Medulla oblongata (tissue), 1 donor: ENCODE measurements around the gene FLOT1.

Source experiments
- DNase-seq: peaks from one replicate; pipeline ENCODE4 v3.0.0-alpha.2; 2015; ENCODE audit errors: extremely low spot score

The FLOT1 gene

DNA sequence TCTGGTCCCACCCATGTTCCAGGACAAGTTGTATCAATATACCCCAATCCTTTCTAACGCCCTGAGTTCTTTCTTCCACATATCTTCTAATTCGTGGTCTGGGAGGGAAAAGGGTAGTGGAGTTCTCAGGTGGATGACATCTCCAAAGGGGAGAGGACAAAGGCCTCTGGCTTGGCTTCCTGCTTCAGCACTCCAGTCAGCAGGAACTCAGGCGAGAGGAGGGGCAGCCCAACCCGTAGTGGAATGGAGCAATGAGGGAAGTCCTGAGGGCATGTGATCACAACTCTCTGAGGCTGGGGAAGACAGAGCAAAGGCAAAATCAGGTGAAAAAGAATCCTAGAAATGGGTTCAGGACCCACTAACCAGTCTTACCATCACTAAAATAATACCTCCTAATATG lies 42.1 kb downstream of the FLOT1 start:
- DNase-seq: no peak

DNA sequence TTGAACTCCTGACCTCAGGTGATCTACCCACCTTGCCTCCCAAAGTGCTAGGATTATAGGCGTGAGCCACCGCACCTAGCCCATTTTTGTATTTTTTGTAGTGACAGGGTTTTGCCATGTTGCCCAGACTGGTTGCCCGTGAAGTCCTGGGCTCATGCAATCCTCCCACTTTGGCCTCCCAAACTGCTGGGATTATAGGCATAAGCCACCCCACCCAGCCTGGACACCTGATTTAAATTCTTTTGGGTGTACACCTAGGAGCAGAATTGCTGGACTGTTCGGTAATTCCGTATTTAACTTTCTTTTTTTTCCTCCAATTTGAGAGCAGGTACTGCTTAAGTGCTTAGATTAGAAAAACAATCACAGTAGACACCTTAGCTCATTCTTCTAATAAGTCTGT lies 46.1 kb downstream of the FLOT1 start:
- no peak for DNase-seq

DNA sequence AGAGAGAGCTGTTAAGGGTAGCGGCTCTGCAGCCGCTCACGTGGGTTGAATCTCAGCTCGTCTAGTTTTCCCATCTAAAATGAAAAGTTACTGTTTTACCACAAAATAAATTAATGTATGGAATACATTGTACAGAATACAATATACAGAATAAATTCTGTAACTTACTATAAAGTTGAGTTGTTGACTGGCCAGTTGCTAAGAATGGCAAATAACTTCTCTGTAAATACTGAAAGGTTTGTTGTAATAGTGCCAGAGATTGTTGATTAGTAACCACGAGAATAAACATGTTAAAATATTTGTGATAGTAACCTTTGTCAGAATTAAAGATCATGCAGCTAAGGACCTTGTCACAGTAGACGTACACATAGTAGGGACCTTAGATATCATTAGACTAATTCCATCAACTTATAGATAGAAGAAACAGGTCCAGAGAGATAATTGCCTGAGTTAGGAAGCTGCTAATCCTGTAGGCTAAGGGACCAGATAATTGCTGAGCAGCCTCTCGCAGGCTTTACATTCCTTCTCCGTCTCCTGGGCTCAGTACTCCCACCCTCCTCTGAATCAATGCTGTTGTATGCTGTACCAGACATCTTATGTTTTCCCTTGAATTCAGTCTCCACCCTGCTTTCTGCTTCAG lies 51.2 kb downstream of the FLOT1 start:
- no peak for DNase-seq

DNA sequence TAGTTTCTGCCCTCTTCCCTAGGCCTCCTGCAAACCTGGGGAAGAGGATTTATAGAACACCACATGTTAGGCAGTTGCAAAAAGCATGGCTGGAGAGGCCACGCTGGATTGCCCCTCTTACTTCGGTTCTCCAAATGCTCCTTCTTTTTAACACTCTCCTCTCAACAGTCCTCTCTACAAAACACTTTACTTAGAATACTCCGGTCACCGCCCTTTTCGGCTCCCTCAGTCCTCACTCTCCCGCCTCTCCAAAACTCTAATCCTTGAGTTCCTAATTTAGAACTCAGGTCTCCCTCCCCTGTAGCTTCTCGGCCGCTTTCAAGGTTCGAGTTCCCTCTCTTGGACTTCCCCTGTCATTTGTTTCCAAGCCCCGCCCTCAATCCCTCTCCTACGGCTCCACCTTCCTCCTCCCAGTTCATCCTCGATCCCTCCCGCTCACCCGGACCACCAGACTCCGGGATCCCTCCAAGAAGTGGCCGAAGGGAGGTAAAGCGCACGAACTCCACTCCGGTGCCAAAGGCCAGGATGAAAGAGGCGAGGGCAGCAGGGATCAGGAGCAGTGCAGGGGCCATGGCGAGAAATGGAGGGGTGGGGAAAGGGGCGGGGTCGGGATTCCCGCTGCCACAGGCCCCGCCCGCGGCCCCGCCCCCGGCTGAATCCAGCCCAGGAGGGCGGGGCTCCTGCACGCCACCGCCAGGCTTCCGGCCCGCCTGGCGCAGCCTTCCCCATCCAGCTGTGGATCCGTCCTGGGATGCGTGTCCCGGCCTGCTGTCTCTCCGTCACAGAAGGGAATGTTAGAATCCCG lies 51.9 kb downstream of the FLOT1 start, which contains the start of gene NRM:
TSS of gene NRM (minus strand) at position 582 of the 805 bp plus-strand sequence. CDS start at position 572, 10 bp downstream.
- DNase-seq: peak; percentile 86

DNA sequence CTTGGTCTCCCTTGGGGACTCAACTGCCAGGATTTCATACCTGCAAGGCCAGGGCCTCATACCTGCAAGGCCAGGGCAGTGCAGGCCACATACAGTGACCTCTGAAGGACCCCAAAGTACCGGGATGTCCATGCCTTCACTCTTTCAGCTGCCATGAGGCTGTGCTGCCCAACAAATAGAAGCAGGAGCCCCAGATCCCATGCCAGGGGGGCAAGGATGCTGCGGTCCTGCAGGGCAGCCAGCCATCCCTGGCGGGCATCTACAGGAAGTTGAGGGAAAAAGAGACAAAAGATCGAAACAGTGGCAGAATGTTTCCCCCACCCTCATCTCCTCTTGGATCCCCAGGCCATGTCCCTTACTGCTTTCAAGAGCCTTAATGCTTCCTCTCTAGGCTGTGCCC lies 52.5 kb downstream of the FLOT1 start:
- no peak for DNase-seq

DNA sequence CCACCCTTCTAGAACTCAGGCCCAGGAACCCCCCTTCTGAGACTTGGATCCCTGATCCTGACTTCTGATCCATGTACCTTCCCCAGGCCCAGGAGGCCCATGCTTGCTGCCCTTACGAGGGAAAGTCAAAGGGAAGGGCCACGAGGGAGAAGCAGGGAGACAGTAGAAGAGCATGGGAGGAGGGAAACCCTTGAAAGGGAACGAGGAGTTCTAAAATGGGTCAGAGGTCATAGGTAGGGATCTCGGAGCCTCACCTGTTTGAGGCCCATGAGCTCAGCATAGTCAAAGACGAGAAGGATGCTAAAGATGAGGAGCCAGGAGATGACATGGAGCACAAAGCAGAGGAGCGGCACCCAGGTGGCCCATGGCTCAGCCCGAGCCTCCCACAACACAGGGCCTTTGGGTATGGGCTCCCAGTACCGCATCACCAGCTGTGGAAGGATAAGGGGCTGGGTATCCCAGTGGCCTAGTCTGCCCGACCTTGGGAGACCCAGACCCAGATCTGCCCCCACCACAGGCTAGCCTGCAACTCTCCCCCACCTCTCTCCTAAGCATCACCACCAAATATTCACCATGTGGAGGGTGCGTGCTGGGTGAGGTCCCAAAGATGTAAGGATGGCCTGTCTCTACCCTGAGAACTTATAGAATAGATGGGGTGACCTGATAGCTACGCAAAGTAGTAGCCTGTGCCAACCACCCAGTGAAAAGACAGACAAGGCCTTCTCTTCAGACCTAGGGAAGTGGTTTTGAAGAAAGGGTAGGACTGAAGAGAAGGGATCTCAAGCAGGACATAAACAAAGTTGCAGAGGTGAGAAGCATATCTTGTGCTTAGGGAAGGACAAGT lies 53.2 kb downstream of the FLOT1 start:
- no peak for DNase-seq

DNA sequence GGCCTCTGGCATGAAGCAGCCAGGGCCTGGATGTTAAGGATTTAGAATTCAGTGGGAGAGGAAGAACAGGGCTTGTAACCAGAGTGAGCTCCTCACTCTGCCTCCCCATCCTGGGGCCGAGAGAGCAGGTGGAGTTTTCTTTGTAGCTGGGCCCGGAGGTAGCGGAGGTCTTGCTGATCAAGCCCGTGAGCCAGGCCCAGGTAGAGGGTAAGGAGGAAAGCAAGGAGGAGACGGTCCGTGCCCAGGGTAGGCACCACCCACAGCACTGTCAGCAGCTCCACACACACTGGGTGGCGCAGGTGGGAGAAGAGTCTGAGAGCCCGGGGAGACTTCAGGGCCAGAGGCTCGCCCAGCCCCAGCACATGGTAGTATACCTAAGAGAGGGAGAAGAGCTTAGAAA lies 53.9 kb downstream of the FLOT1 start:
- DNase-seq: no peak

DNA sequence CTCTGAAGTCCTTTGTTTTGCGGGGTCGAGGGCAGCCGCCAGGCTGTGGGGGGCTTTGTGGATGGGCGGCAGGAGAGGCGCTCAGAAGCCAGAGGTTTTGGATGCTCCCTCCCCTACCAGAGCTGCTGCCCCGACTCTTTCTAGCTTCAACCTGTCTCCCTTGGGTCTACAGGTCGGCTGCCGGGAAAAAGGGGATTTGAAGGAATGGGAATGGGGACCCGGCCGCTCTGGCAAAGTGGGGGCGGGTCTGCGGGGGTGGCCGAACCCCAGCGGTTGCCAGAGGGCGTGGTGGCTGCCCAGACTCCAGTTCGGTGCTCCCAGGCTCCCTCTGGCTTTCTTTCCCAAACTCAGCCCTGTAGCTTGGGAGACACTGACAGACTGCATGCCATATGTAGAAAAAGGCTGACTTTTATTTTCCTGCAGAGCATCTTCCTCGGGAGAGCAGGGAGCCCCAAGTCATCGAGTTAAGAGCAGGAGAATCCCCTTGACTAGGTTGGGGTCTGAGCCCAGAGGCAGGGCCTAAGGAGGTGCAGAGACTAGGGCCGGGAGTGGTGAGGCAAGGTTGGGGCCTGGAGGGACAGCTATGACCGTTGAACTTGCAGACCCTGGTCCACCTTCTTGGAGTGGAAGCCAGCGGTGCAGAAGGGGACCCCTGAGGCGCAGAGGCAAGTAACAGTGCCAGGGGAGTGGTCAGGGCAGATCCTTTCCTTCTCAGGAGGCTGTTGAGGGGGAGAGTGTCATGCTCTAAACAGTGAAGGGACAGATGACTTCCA lies 54.6 kb downstream of the FLOT1 start:
- peak; percentile 22 for DNase-seq

DNA sequence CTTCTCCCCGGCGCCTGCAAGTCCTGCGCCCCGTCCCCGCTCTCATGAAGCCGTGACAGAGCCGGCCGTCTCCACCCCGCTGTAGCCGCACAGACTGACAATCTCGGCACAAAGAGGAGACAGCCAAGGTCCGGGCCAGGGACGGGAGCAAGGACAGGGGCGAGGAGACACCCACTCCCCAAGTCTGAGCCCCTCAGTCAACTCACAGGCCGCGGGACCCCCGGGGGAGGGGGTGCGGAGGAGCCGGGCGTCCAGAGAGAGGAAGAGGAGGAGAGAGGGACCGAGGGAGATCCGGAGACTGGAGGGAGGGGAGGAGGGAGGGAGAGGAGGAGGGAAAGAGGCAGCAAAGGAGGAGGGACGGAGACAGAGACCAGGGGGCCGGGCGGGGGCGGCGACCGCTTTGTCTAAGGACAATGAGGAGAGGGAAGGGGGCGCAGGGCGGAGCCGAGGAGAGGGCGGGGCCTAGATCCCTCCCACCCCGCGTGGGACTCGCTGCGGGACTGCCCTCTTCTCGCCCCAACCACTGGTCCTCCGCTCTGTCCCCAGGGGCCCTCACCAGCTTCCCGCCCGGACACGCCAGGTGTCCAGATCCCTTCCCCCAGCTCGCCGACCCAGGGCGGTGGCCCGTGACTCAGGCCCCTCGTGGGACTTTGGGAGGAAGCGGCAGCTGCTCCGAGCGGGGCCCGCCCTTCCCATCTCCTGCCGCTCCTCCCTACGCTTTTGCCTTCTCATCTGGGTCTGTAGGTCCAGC lies 55.4 kb downstream of the FLOT1 start:
- DNase-seq: peak; percentile 72

DNA sequence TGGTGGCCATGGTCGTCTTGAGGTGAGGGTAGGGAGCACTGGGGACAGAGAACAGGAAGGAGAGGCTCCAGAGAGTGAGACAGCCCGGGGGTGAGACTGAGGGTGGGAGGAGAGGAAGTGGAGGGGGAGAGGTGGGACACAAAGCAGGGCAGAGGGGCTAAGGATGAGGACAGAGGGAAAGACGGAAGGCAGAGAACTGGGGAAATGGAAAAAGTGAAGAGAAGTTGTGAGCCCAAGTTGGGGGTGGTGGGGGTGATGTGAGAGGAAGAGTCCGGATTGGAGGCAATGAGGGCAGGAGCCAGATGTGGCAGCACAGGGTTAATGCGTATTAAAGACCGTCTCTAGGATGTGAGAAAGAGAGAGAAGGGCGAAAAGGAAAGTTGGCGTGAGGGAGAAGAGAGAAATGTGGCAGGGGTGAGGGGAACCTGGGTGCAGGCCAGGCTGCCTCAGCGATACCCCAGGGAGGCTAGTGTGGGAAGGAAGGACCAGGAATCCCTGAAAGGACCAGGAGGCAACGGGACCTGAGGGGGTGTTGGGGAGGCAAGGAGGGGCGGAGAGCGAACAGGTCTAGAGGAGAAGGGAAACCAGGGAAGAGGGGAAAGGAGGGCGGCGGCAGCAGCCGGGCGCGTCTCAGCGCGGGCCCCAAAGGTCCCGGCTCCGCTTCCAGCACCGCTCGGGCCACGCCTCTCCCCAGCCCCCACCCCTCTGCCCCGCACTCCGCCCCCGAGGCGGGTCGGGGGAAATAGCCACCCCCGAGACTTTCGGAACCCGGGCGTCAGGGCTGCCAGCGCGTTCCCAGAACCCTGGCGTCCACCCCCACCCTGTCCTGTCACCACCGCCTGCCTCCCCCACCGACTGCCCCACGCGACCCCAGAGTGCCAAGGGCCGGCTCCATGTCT lies 56.2 kb downstream of the FLOT1 start, which contains the start of gene PPP1R18:
TSS of gene PPP1R18 (minus strand) at position 637 of the 899 bp plus-strand sequence. CDS start at position 10, 627 bp downstream.
- peak; percentile 75 for DNase-seq

DNA sequence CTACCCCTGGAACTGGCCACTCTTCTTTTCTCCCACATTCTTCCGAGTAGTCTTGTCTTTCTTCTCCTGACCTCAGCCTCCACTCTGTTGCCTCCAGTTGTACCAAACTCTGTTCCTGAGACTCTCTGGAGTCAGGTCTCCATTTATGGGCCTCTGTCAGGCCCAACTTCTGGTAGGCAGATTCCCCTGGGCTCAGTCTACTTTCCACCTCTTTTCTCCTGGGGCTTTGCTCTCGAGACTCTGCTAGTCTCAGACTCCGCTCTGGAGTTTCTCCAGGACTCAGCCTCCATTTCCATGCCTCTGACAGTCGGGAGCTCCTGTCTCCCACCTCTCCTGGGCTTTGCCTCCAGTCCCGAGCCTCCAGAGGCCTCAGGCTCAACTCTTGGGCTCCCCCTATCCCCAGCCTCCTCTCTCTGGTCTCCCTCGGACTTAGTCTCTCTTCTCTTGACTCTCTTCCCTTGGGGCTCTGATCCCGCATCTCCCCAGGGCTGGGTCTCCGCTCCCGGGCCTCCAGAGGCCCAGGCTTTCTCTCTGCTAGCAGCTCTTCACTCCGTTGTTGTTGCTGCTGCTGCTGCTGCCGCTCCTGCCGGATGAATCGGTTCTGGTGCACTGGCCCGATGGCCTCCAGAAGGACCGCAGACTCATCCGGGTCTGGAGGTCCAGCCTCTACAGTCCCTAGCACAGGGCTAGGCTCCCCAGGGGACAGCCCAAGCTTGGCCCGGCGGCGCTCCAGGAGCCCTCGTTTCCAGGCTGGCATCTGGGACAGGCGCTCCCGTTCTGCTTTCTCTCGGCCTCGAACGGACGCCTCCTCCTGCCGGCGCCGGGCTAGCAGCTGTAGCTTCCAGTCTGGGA lies 57.1 kb downstream of the FLOT1 start:
- no peak for DNase-seq

DNA sequence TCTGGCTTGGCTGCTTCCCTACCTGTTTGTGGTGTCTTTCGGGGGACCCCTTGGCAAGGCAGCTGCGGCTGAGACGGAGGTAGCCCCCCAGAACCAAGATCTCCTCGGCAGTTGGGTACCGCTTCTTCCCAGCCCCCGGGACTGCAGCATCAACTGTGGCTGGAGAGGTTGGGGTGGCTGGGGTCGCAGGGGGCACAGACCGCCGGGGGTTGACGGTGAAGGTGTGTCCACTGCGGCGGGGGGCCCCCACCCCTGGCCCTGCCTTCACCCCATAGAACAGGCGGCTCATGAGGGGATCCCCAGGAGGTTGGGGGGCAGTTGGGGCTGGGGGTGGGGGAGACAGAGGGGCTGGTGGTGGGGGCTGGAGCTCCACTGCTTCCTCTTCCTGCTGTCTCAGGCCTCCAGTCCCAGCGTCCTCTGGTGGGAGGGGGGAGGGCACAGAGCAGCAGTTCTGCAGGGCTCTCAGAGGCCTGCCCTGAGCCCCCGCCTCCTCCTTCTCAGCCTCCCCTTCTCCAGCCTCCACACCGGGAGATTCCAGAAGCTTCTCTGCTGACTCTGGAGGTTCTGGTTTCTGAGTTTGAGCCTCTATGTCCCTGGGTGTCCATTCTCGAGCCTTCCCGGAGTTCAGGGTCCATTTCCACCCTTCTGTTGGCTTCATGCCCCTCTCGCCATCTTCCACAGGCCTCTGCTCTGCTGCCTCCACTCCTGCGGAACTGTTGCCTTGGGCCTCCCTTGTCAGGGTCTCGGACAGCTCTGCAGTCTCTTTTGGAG lies 57.9 kb downstream of the FLOT1 start:
- peak; percentile 50 for DNase-seq

DNA sequence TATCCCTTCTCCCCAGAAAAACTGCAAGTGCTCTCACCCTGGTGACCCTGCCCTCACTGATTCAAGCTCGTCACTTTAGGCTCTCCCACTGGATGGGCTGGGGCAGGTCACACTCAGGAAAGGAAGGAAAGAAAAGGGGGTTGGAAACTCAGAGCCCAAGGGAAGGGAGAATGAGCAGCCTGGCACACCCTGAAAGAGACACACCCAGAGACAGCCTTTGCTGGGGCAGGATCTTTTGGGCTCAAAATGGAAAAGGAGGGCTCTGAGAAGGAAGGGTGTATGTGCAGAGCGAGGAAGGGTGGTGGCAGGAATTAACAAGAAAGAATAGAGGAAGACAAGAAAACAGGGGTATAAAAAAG lies 58.5 kb downstream of the FLOT1 start:
- no peak for DNase-seq

DNA sequence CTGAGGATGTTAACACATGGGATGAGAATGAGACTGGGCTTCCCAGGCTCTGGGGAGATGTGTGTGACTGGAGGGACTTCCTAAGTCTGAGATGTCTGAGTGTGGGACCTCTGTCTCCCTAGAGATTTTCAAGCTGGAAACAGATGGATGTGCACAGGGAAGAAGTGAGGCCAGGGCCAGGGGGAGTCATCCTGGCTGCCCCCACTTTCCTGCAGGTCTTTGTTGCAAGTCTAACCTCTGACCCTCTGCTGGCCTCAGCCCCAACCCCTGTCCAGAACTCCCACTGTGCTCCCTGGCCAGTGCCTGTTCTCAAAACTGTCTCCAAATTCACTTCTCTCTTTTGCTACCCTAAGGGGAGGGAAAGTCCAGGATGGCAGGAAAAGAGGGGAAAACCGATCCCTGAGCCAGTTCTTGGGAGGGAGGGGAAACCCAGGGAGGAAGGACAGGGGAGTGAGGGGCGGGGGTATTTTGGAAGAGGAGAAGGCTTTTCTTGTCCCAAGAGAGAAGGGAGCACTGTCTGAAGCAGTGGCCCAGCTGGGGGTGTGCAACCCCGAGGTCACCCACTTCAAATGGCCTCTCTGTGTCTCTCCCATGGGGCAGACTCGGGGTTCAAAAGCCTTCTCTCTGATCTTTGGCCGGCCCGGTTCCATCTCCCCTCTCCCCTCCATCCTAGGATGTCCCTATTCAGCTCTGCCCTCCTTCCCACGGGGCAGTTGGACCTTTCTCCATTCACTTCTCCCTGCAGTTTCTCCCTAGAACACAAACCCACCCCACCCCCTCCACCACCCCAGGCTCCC lies 59.1 kb downstream of the FLOT1 start:
- peak; percentile 23 for DNase-seq

DNA sequence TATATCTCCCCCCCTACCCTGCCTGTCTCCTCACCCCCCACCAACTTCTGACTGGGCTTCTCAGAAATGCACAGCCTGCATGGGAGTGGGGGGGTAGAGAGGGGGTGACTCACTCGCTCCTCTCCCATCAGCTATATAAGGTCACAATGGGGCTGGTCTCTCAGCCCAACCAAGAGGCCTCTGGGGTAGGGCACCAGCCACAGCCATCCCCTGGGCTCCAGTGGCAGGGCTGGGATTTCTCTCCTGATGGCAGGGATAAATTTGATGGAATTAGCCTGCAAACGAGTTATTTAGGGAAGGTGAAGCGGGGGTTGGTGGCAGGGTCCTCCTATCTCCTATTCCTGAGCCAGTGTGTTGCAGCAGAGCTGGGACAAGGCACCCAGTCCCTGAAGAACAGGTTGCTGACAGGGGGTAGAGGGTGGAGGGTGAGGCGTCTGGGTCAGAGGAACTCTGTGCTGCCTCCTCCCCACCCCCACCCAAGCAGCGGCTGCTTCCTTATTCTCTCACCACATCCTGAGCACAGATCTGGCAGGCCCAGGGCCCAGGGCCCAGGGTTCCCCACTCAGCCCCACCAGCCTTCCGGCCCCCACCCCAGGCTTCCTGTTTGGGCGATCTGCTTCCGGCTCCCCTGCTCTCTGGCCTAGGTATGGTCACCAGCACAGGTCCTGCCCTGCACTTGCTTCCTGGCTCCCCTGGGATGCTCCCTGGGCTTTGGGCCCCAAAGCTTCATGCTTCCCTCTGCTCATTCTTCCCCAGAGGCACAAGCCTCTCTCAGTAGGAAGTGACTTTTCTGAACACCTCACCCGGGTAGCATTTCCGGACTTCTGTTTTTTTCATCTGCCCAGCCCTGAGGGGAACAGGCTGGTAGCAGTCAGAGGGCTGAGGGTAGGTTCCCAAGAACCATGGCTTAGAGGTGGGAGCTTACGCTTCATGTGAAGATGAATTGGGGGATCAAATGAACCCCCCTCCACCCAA lies 60.1 kb downstream of the FLOT1 start:
- DNase-seq: peak; percentile 77

DNA sequence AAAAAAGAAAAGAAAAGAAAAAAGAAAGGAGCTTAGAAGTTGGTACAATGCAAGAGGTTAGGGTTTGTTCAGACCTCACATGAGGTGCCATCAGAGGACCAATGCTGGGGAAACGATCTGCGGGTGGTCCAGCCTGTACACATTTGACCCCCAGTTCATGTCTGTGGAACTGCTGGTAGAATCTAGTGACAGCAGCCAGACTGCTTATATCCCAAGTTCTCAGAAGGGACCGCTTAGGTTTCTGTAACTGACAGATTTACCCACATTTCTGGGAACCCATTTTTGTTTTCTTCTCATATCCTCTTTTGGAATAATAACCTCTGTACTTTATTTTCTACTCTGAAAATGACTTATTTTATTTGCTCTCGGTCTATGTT lies 60.7 kb downstream of the FLOT1 start:
- no peak for DNase-seq
